H1 (cell line): ENCODE data around the gene KRT3. TPM values are rescaled to one million over a fixed set of nuclear protein-coding genes. Genes with fewer than 3 reads are reported as not detected.

Source experiments
- CTCF ChIA-PET: fragments of 300-600 bp; sonication (Branson Sonifier 250); formaldehyde crosslinking; loops from one replicate; lab custom pipeline; 2021; ENCODE audit not compliant: partially characterized antibody; lab: Charles Lee
- POLR2A ChIA-PET: fragments of 300-600 bp; sonication (Branson Sonifier 250); formaldehyde crosslinking; loops from one replicate; lab custom pipeline; 2021; ENCODE audit warnings: inconsistent platforms; ENCODE audit not compliant: partially characterized antibody; lab: Charles Lee
- DNase-seq, 2 experiments: peaks; one replicate each; pipeline versions ENCODE4 v3.0.0 to v3.0.0-alpha.2; 2010 to 2022; ENCODE audit warnings: low spot score in 2 of 2, low read depth in 1 of 2, mixed read lengths in 1 of 2
- FAIRE-seq: peaks from 2 replicates; lab custom pipeline; 2011; peaks lifted over from hg19 to GRCh38; lab: Jason Lieb, UNC
- H2AFZ ChIP-seq: 2 replicates; pipeline ENCODE4 v1.8.1; 2012; ENCODE audit warnings: low read length, inconsistent platforms
- H2AK5ac ChIP-seq: 2 replicates; pipeline ENCODE4 v1.6.1; 2013; ENCODE audit warnings: low read depth, low read length
- H2BK120ac ChIP-seq: replicated peaks from 2 replicates; pipeline ENCODE3; 2013; ENCODE audit warnings: low read depth, low read length, inconsistent platforms
- H2BK12ac ChIP-seq: 2 replicates; pipeline ENCODE4 v1.6.1; 2013; ENCODE audit warnings: low read depth, low read length
- H2BK15ac ChIP-seq: 2 replicates; pipeline ENCODE4 v1.6.1; 2013; ENCODE audit warnings: low read length
- H2BK20ac ChIP-seq: 2 replicates; pipeline ENCODE4 v1.6.1; 2013; ENCODE audit warnings: low read length
- H2BK5ac ChIP-seq: 2 replicates; pipeline ENCODE4 v1.6.1; 2013; ENCODE audit warnings: low read depth, low read length
- H3K14ac ChIP-seq: 2 replicates; pipeline ENCODE4 v1.6.1; 2013; ENCODE audit warnings: inconsistent platforms; ENCODE audit not compliant: insufficient read length
- H3K18ac ChIP-seq: 2 replicates; pipeline ENCODE4 v1.6.1; 2013; ENCODE audit warnings: low read length; ENCODE audit errors: extremely low read depth
- H3K23ac ChIP-seq: 2 replicates; pipeline ENCODE4 v1.6.1; 2013; ENCODE audit warnings: inconsistent platforms; ENCODE audit not compliant: insufficient read length
- H3K23me2 ChIP-seq: 2 replicates; pipeline ENCODE4 v1.6.1; 2013; ENCODE audit warnings: low read depth, low read length
- H3K27ac ChIP-seq: 2 replicates; pipeline ENCODE4 v1.6.1; 2011; ENCODE audit warnings: low read depth, low read length, inconsistent platforms
- H3K27me3 ChIP-seq, 4 experiments: replicated peaks in 1 of 4; 1 replicate in 1 of 4; 2 replicates in 3 of 4; pipeline versions ENCODE4 v1.6.1 to v1.8.1; 2011 to 2013; ENCODE audit warnings: low read length in 3 of 4, mild to moderate bottlenecking in 3 of 4, inconsistent platforms in 2 of 4, mixed read lengths in 2 of 4, moderate library complexity in 1 of 4; ENCODE audit not compliant: control insufficient read depth in 3 of 4, insufficient read depth in 3 of 4; ENCODE audit errors: extremely low read depth in 1 of 4
- H3K36me3 ChIP-seq, 4 experiments: 2 replicates each; pipeline versions ENCODE4 v1.6.1 to v1.8.1; 2011 to 2013; ENCODE audit warnings: mild to moderate bottlenecking in 4 of 4, low read length in 3 of 4, moderate library complexity in 2 of 4, control low read depth in 1 of 4, inconsistent platforms in 1 of 4; ENCODE audit not compliant: insufficient read depth in 4 of 4, control insufficient read depth in 2 of 4
- H3K4ac ChIP-seq: replicated peaks from 2 replicates; pipeline ENCODE3; 2013; ENCODE audit warnings: low read length, low read depth, mixed read lengths, inconsistent platforms; ENCODE audit not compliant: insufficient read length
- H3K4me1 ChIP-seq, 4 experiments: replicated peaks in 1 of 4; 1 replicate in 1 of 4; 2 replicates in 3 of 4; pipeline versions ENCODE4 v1.6.1 to v1.8.1; 2011 to 2013; ENCODE audit warnings: low read length in 3 of 4, inconsistent platforms in 2 of 4, mixed read lengths in 1 of 4; ENCODE audit not compliant: insufficient read depth in 4 of 4, control insufficient read depth in 3 of 4
- H3K4me2 ChIP-seq, 2 experiments: 2 replicates each; pipeline versions ENCODE4 v1.6.1 to v1.8.1; 2011 to 2013; ENCODE audit warnings: low read depth in 2 of 2, low read length in 2 of 2, control low read depth in 1 of 2, inconsistent platforms in 1 of 2, mild to moderate bottlenecking in 1 of 2; ENCODE audit not compliant: insufficient read depth in 1 of 2
- H3K4me3 ChIP-seq, 4 experiments: fragments of 200-600, 300-600 bp in 1 of 4; sonication (generic), shearing (Covaris generic), sonication (Bioruptor Twin) in 1 of 4; 2 replicates each; pipeline versions ENCODE4 v1.5.1 to v1.8.1; 2011 to 2016; ENCODE audit warnings: low read length in 4 of 4, low read depth in 3 of 4, control low read depth in 2 of 4, inconsistent platforms in 2 of 4, mild to moderate bottlenecking in 2 of 4, mixed read lengths in 1 of 4, moderate library complexity in 1 of 4; ENCODE audit not compliant: insufficient read depth in 2 of 4; ENCODE audit errors: extremely low read depth in 1 of 4
- H3K56ac ChIP-seq: replicated peaks from 2 replicates; pipeline ENCODE3; 2013; ENCODE audit warnings: low read depth, mild to moderate bottlenecking, mixed read lengths, low read length, inconsistent platforms; ENCODE audit not compliant: insufficient read length
- H3K79me1 ChIP-seq: 2 replicates; pipeline ENCODE4 v1.6.1; 2013; ENCODE audit warnings: low read depth, low read length, control low read depth
- H3K79me2 ChIP-seq, 2 experiments: 2 replicates each; pipeline versions ENCODE4 v1.6.1 to v1.8.1; 2012 to 2013; ENCODE audit warnings: low read length in 2 of 2, mild to moderate bottlenecking in 2 of 2, inconsistent platforms in 1 of 2; ENCODE audit not compliant: insufficient read depth in 2 of 2, control insufficient read depth in 1 of 2
- H3K9ac ChIP-seq, 4 experiments: replicated peaks in 1 of 4; 1 replicate in 1 of 4; 2 replicates in 3 of 4; pipeline versions ENCODE4 v1.6.1 to v1.8.1; 2011 to 2013; ENCODE audit warnings: low read depth in 3 of 4, low read length in 3 of 4, control low read depth in 2 of 4, mild to moderate bottlenecking in 2 of 4, moderate library complexity in 2 of 4, inconsistent platforms in 1 of 4; ENCODE audit errors: extremely low read depth in 1 of 4
- H3K9me3 ChIP-seq, 2 experiments: 2 replicates each; pipeline versions ENCODE4 v1.6.1 to v1.8.1; 2012 to 2013; ENCODE audit warnings: mild to moderate bottlenecking in 2 of 2, moderate library complexity in 2 of 2, control low read depth in 1 of 2, inconsistent platforms in 1 of 2, low read depth in 1 of 2, low read length in 1 of 2, mixed read lengths in 1 of 2; ENCODE audit not compliant: insufficient read depth in 2 of 2
- H4K20me1 ChIP-seq, 2 experiments: replicated peaks in 1 of 2; 2 replicates each; pipeline versions ENCODE3 to v1.8.1; 2011 to 2013; ENCODE audit warnings: inconsistent platforms in 2 of 2, low read length in 2 of 2, mild to moderate bottlenecking in 1 of 2; ENCODE audit not compliant: insufficient read depth in 2 of 2, control insufficient read depth in 1 of 2
- H4K5ac ChIP-seq: 2 replicates; pipeline ENCODE4 v1.6.1; 2013; ENCODE audit warnings: low read length, low read depth, mixed read lengths, inconsistent platforms; ENCODE audit not compliant: insufficient read length
- H4K8ac ChIP-seq: 2 replicates; pipeline ENCODE4 v1.8.0; 2013; ENCODE audit warnings: mild to moderate bottlenecking, moderate library complexity, low read length, inconsistent platforms; ENCODE audit not compliant: insufficient read depth; ENCODE audit errors: extremely low read depth
- H4K91ac ChIP-seq: replicated peaks from 2 replicates; pipeline ENCODE3; 2013; ENCODE audit warnings: low read length, mixed read lengths, inconsistent platforms; ENCODE audit not compliant: insufficient read length
- ATF3 ChIP-seq: IDR thresholded peaks from 2 replicates; pipeline ENCODE4 v1.6.1; 2011; ENCODE audit warnings: low read depth, mild to moderate bottlenecking, low read length; ENCODE audit not compliant: insufficient read depth
- HDAC2 ChIP-seq, 2 experiments: fragments of 300-600 bp in 1 of 2; sonication (generic) in 1 of 2; IDR thresholded peaks; 2 replicates each; pipeline ENCODE4 v1.6.1; 2011 to 2012; ENCODE audit warnings: low read depth in 2 of 2, low read length in 2 of 2, mild to moderate bottlenecking in 2 of 2, moderate library complexity in 2 of 2, borderline replicate concordance in 1 of 2, inconsistent platforms in 1 of 2
- NANOG ChIP-seq: IDR thresholded peaks from 2 replicates; pipeline ENCODE4 v1.6.1; 2011; ENCODE audit warnings: low read length, low read depth, mild to moderate bottlenecking, inconsistent platforms; ENCODE audit not compliant: insufficient read depth, poor library complexity, severe bottlenecking
- RAD21 ChIP-seq, 2 experiments: IDR thresholded peaks in 1 of 2; conservative IDR thresholded peaks in 1 of 2; 2 replicates each; pipeline ENCODE4 v1.6.1; 2011; ENCODE audit warnings: low read depth in 2 of 2, low read length in 2 of 2, improper control_type of control experiment in 1 of 2, inconsistent platforms in 1 of 2, mild to moderate bottlenecking in 1 of 2, moderate library complexity in 1 of 2
- RXRA ChIP-seq: IDR thresholded peaks from 2 replicates; pipeline ENCODE4 v1.6.1; 2011; ENCODE audit warnings: low read depth, mild to moderate bottlenecking, low read length, moderate library complexity; ENCODE audit not compliant: insufficient read depth
- WGBS, 2 experiments: shearing (Covaris generic) in 1 of 2; methylation state at CpG; one replicate each; pipeline versions ENCODE4 v1.1.6 to v1.1.7; 2013 to 2015; ENCODE audit warnings: low lambda C conversion rate in 2 of 2, mixed read lengths in 2 of 2, inconsistent platforms in 1 of 2, low coverage in 1 of 2, missing lambda C conversion rate in 1 of 2; ENCODE audit not compliant: insufficient replicate concordance in 2 of 2, insufficient coverage in 1 of 2, insufficient read length in 1 of 2; ENCODE audit errors: extremely low coverage in 1 of 2, missing lambda C conversion rate in 1 of 2; 5-methylcytosine and 5-hydroxymethylcytosine counted together
- polyA plus RNA-seq, 7 experiments: library from polyadenylated mRNA; depleted of rRNA in 3 of 7; stranded (reverse) in 5 of 7; unstranded in 2 of 7; fragments of >200 nt in 5 of 7; fragments of 200-250 nt in 2 of 7; gene quantifications; 1 replicate in 5 of 7; 2 replicates in 1 of 7; 4 replicates in 1 of 7; pipeline versions ENCODE4 v1.2.1 to v1.2.3, GENCODE V29; 2011 to 2013; ENCODE audit warnings: missing spikeins in 2 of 7, mixed read lengths in 2 of 7
- total RNA-seq: library from RNA; stranded (reverse); fragmentation: NEBNext Ultra II Directional; extraction: Animal tissue kit (Norgen Biotek cat#: 25700); gene quantifications from 2 replicates; pipeline ENCODE4 v1.2.1, GENCODE V29; 2021

KRT3 gene
- total and polyA plus RNA-seq, 2 of the 8 experiments (the other 6 are each of a cell fraction or from before 2014, with no cell fraction given): not detected

DNA sequence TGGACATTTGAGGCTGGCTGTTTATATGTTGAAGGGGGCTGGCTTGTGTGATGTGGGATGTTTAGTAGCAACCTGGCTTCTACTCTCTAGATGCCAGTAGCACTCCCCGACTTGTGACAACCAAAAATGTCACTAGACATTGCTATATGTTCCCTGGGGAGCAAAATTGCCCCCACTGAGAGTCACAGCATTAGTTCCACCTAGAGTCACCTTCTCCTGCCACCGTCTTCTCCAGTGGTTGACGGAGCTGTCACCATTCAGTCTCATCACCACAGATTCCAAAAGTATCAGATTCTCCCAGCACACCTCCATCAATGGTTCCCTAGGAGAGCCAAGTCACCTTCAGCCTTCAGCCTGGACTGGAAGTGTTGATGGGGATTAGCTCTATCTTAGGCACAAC is 11.0 kb downstream of the KRT3 start:
- H3K4me2 ChIP-seq: no peak overlapping the region
- H4K91ac ChIP-seq: no peak overlapping the region
- no peak overlapping the region for H3K4me3 ChIP-seq
- H2AFZ ChIP-seq: no peak overlapping the region
- no peak overlapping the region for H2AK5ac ChIP-seq
- no peak overlapping the region for H3K18ac ChIP-seq
- H3K36me3 ChIP-seq: no peaks in the 10 kb centered on the region
- no peak overlapping the region for H3K27ac ChIP-seq
- TF ChIP-seq RXRA: no peak
- no peak for TF ChIP-seq HDAC2 (IDR thresholded peaks at IDR 0.05; ENCODE audit: borderline replicate concordance in 1 of 2, low read depth in 2 of 2, low read length in 2 of 2)
- TF ChIP-seq RAD21 (IDR thresholded peaks at IDR 0.05 in 1 of 2, conservative IDR thresholded peaks at IDR 0.05 in 1 of 2; ENCODE audit: low read depth in 2 of 2, low read length in 2 of 2): no peak
- no peak for TF ChIP-seq NANOG
- no peak for TF ChIP-seq ATF3
- no peak overlapping the region for H4K8ac ChIP-seq
- POLR2A ChIA-PET: no interaction called here
- WGBS, 2 experiments: 85% methylated on average over 3 of the region's 3 CpGs; no CpG with 5 or more reads in 1 of the 2 experiments
- no peak overlapping the region for H2BK5ac ChIP-seq
- H4K20me1 ChIP-seq: no peaks in the 10 kb centered on the region
- DNase-seq (no peak), FAIRE-seq (no peak)
- H3K56ac ChIP-seq: no peak overlapping the region
- no peak overlapping the region for H3K4ac ChIP-seq
- H3K23me2 ChIP-seq: no peaks in the 10 kb centered on the region
- H3K79me2 ChIP-seq: no peaks in the 10 kb centered on the region
- no peak overlapping the region for H3K23ac ChIP-seq
- no peaks in the 10 kb centered on the region for H3K27me3 ChIP-seq
- H2BK120ac ChIP-seq: no peak overlapping the region
- no peak overlapping the region for H3K9ac ChIP-seq
- CTCF ChIA-PET: interaction anchor here (0.9 kb wide), 1 partner anchor 203 kb away, joined by 3 read pairs; no protein-coding TSS in a partner anchor
- H3K4me1 ChIP-seq: no peaks in the 10 kb centered on the region
- no peaks in the 10 kb centered on the region for H3K9me3 ChIP-seq
- H2BK20ac ChIP-seq: no peak overlapping the region
- H2BK15ac ChIP-seq: no peak overlapping the region
- H3K14ac ChIP-seq: no peak overlapping the region
- no peak overlapping the region for H4K5ac ChIP-seq
- H3K79me1 ChIP-seq: no peaks in the 10 kb centered on the region
- H2BK12ac ChIP-seq: no peak overlapping the region
